GM18519 (cell line): ENCODE results near the gene TEX11.
"Not testable (repeated sequence)": the region's sequence is repeated elsewhere in the genome, so short reads cannot be mapped to it uniquely, and the experiment has no call there.

Experiments
- ATAC-seq: cut with Tn5 transposase; IDR thresholded peaks from one replicate; pipeline ENCODE4 v1.9.1; 2021; ENCODE audit warnings: mild to moderate bottlenecking, moderate library complexity; ENCODE audit not compliant: unreplicated experiment, low FRiP score

The TEX11 gene

GRCh38 chrX:70618467-70618866, 290.0 kb downstream of the TEX11 start:
- no peak for ATAC-seq

DNA sequence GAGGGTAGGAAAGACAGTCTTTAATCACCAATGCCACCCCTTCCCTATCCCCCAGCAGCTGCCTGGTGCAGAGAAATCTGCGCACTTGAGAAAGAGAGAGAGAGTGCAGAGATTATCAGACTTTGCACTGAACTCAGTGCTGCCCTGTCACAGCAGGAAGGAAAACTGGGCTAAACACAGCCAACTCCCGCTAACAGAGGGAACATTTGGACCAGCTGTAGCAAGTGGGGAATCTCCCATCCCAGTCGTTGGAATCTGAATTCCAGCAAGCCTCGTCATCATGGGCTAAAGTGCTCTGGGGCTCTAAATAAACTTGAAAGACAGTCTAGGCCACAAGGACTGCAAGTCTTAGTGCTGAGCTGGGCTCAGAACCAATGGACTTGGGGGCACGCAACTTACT, 295.2 kb downstream of the TEX11 start:
- ATAC-seq, result no peak

DNA sequence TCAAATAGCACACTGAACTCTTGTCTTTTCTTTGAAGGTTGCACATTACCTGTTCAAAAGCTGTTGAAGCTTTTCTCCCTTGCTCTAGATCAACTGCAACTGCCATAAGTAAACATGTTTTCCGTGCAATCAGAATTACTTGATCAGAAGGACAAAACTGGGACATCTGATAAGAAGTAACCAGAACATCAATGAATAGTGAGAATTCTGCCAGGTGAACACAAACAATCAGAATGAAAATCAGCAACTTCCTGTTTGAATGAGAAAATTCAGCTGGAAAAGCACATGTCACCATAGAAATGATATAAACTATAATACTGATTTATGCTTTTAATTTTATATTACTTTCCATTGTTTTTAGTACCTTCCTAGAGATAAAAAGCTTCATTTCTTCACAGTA, 303.2 kb downstream of the TEX11 start:
- ATAC-seq, result no peak

DNA sequence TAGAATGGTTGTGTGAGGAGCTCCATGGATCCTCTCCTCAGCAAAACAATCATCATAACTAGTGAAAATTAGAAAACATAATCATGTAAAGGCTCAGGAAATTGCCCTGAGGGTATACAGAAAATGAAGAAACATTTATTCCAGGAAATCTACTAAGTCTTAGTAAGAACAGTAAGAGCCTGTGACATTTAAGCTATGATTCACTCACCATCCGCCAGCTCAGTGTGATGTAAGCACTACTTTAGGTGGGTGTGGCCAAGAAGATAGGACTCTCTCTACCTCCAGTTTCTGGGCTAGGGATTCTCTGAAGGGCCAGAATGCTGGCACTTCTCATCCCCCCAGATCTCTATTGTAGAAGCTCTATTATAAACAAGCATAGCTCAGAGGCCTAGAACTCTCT, 316.4 kb downstream of the TEX11 start:
- ATAC-seq, result no peak

DNA sequence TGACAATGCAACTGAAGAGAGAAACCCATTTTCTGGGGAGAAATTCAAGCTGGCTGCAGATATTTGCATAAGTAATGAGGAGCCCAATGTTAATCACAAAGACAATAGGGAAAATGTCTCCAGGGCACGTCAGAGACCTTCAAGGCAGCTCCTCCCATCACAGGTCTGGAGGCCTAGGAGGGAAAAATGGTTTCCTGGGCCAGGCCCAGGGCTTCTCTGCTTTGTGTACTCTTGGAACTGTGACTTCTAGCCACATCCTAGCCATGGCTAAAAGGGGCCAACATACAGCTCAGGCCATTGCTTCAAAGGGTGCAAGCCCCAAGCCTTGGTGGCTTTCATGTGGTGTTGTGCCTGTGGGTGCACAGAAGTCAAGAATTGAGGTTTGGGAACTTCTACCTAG, 321.4 kb downstream of the TEX11 start:
- not testable (repeated sequence) for ATAC-seq

GRCh38 chrX:70577442-70577841, 331.1 kb downstream of the TEX11 start:
- no peak for ATAC-seq

DNA sequence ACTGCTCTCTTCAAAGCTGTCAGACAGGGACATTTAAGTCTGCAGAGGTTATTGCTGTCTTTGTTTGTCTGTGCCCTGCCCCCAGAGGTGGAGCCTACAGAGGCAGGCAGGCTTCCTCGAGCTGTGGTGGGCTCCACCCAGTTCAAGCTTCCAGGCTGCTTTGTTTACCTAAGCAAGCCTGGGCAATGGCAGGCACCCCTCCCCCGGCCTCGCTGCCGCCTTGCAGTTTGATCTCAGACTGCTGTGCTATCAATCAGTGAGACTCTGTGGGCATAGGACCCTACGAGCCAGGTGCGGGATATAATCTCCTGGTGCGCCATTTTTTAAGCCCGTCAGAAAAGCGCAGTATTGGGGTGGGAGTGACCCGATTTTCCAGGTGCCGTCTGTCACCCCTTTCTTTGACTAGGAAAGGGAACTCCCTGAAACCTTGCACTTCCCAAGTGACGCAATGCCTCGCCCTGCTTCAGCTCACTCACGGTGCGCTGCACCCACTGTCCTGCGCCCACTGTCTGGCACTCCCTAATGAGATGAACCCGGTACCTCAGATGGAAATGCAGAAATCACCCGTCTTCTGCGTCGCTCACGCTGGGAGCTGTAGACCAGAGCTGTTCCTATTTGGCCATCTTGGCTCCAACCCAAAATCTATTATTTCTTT, 338.5 kb downstream of the TEX11 start:
- ATAC-seq, result not testable (repeated sequence)

DNA sequence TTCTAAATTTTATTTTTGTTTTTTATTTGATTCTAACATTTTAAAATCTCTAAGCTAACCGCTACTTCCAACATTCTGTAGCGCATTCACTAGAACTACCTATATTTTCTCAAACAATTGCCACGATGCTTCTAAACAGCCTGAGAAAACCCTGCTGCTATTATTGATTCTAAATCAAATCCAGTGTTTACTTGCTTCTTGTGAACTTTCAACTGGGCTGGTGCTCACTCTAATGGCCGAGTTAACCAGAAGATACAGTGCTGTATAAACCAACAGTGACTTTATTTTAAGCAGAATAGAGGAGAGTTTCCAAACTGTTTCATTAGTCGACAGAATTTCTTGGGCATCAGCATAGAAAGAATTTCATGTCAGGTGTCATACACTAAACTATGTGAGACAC, 353.6 kb downstream of the TEX11 start:
- no peak for ATAC-seq

- no peak for ATAC-seq
Observed at GRCh38 chrX:70554523-70554922, 354.0 kb downstream of the TEX11 start.

GRCh38 chrX:70554081-70554480, 354.4 kb downstream of the TEX11 start:
- ATAC-seq, result no peak

DNA sequence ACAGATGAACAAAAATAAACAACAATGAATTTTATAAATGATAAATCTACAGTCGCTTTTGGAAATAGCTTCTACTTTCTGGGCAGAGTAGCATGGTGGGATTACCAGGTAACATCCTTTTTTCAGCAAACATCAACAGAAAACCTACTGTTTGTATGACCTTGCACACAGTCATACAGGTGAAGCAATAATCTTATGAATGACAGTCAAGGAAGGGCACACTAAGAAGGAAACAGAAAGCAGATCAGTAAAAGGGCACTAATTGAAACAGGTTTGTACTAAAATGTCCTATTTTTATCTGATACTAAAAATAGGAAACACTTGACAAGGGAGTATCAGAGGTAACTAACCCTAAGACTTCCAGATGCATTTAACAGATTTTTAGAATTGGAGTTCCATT, 355.0 kb downstream of the TEX11 start:
- ATAC-seq, result peak; percentile 62

DNA sequence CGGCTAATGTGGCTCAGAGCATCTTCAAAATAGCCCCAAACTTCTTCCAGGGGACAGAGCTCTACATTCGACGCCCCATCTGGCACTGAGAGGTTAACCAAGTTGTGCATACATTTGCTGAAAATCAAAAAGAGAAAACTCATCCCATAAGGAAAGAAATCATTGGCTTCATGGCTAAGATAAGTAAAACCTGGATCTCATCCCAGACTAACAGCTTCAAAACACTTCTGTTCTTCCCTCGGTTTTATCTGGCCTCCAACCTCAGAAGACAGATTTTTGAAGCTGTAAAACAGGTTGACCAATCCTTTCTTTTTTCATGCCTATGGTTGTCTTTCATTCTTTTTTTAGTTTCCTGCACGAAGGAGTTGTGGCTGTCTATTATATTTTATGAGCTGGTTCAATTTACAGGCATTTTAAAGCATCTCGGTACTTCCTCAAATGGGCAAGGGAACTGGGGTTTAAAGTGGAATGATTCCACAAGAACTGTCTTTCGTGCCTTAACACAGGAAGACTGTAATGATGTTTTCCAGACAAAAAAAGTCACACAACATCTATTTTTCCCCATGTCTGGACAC, 356.3 kb downstream of the TEX11 start:
- ATAC-seq, result no peak

GRCh38 chrX:70549429-70549828, 359.1 kb downstream of the TEX11 start:
- no peak for ATAC-seq

DNA sequence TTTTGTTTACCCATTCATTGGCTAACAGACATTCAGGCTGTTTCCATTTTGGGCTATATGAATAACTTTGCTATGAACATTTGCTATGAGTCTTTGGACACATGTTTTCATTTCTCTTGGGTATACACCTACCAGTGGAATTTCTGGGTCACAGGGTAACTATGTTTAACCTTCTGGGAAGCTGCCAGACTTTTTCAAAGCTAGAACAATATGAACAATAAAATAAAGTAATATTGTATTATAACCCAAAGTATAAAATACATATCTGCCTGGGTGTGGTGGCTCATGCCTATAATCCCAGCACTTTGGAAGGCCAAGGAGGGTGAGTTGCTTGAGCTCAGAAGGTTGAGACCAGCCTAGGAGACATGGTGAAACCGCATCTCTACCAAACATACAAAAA, 373.3 kb downstream of the TEX11 start:
- ATAC-seq, result no peak

DNA sequence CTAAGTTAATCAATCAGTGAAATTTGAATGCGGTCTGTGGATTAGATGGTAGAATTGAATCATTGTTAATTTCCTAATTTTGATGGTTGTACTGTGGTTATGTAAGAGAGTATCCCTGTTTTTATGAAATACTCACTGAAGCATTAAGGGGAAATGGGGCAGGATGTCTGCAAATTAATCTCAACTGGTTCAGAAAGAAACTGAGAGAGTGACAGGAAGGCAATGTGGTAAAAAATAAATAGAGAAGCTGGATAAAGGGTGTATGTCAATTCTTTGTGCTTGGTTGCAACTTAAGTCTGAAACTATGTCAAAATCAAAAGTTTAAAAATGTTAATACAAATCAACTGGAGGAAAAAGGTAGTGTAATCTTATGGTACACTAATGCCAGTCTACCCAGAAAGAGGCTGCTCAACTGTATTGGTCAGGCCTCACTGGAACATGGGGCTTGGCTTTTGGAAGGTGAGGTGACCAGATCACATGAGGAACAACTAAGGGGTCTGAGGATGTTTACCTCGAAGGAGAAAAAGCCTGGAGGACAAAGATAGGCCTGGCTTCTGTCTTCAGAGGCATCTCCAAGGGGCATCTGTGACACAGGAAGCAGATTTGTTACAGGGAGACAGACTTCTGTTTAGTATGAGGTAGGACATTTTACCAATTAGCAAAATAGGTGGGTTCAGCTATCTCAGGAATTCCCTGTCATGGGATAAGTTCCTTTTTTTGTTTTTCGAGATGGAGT, 380.7 kb downstream of the TEX11 start:
- no peak for ATAC-seq

DNA sequence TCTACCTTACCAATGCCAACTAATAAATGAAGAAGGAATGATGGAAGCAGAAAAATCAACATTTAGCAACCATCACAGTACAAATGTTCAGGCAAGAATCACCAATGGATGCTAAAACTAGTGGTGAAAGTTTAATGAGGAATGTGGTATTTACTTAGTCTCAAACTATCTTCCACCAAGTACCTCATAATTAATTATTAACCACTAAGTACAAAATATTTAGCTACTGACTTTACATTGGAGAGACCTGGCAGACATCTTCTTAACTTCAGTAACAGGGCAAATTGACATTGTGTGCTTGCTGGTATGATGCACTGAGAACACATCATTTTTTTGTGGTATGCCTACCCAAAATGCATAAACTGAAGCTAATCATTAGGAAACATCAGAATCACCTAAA, 381.5 kb downstream of the TEX11 start:
- no peak for ATAC-seq

- ATAC-seq, result no peak
Observed at GRCh38 chrX:70525733-70526132, 382.8 kb downstream of the TEX11 start.

- not testable (repeated sequence) for ATAC-seq
Observed at GRCh38 chrX:70515692-70516091, 392.8 kb downstream of the TEX11 start.

DNA sequence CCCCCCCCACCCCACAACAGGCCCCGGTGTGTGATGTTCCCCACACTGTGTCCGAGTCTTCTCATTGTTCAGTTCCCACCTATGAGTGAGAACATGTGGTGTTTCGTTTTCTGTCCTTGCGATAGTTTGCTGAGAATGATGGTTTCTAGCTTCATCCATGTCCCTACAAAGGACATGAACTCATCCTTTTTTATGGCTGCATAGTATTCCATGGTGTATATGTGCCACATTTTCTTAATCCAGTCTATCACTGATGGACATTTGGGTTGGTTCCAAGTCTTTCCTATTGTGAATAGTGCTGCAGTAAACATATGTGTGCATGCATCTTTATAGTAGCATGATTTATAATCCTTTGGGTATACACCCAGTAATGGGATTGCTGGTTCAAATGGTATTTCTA, 393.2 kb downstream of the TEX11 start:
- not testable (repeated sequence) for ATAC-seq

- no peak for ATAC-seq
Observed at GRCh38 chrX:70509078-70509477, 399.4 kb downstream of the TEX11 start.

GRCh38 chrX:70508296-70508911, 400.1 kb downstream of the TEX11 start:
- no peak for ATAC-seq

- ATAC-seq, result no peak
Observed at GRCh38 chrX:70505451-70505841, 403.1 kb downstream of the TEX11 start.
